HFF-Myc (cell line): ENCODE data around the gene DCAF15.

ENCODE experiments used
- DNase-seq: peaks from one replicate; pipeline ENCODE4 v3.0.0-alpha.2; 2011; ENCODE audit warnings: low read depth; ENCODE audit errors: extremely low read depth
- H3K4me3 ChIP-seq: replicated peaks from 2 replicates; pipeline ENCODE4 v1.5.1; 2011; ENCODE audit warnings: low read depth, mild to moderate bottlenecking, control low read depth, low read length
- TF ChIP-seq, protein P1 (sequence below): IDR thresholded peaks from 2 replicates; pipeline ENCODE4 v1.5.1; 2012; ENCODE audit warnings: mild to moderate bottlenecking, low read depth, low read length, control low read depth; ENCODE audit errors: missing control alignments

DCAF15 gene

DNA sequence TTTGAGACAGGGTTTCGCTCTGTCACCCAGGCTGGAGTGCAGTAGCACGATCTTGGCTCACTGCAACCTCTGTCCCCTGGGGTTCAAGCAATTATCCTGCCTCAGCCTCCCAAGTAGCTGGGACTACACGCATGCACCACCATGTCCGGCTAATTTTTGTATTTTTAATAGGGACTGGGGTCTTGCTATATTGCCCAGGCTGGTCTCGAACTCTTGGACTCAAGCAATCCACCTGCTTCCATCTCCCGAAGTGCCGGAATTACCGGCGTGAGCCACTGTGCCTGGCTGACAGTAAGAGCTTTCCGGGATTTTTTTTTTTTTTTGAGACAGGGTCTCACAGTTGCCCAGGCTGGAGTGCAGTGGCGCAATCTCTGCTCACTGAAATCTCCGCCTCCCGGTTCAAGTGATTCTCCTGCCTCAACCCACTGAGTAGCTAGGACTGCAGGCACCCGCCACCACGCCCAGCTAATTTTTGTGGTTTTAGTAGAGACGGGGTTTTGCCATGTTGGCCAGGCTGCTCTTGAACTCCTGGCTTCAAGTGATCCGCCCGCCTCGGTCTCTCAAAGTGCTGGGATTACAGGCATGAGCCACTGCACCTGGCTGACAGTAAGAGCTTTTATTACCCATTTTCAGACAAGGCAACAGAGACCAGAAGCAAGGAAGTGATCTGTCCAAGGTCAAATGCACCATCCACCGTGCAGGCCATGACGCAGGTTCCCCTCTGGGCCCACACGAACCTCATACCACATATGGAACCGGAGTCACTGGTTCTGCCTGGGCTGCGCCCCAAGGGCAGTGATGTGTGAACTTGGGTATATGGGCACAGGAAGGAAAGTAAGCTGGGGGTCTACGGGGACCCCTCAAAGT lies 32.8 kb downstream of the DCAF15 start:
- TF ChIP-seq, protein P1, sequence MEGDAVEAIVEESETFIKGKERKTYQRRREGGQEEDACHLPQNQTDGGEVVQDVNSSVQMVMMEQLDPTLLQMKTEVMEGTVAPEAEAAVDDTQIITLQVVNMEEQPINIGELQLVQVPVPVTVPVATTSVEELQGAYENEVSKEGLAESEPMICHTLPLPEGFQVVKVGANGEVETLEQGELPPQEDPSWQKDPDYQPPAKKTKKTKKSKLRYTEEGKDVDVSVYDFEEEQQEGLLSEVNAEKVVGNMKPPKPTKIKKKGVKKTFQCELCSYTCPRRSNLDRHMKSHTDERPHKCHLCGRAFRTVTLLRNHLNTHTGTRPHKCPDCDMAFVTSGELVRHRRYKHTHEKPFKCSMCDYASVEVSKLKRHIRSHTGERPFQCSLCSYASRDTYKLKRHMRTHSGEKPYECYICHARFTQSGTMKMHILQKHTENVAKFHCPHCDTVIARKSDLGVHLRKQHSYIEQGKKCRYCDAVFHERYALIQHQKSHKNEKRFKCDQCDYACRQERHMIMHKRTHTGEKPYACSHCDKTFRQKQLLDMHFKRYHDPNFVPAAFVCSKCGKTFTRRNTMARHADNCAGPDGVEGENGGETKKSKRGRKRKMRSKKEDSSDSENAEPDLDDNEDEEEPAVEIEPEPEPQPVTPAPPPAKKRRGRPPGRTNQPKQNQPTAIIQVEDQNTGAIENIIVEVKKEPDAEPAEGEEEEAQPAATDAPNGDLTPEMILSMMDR = no peak
- no peak overlapping the region for H3K4me3 ChIP-seq
- no peak for DNase-seq

DNA sequence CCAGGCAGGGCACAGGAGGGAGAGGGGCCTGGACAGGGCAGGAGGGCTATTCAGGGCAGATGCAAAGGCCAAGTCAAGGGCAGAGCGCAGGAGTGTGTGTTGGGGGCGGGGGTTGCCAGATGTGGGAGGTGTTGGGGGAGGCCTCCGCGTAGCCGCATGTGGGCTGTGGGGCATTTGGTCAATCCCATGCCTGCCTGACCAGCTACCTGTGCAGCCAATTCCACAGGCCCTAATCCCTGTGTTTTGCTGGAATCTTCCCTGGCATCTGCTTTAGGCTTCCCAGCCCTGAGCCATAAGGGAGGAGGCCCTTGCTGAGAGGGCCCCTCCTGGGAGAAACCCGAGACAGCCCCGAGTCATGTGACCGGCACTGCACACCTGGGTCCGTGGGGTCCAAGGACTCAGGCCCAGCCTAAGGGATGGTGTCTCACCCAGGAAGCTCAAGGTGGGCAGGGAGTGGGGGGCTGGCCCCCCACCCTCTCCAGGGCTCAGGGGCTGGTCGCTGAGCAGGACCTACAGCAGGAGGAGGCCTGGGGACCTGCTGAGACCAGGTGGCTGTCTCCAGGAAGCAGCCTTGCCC lies 33.5 kb downstream of the DCAF15 start:
- DNase-seq = no peak
- H3K4me3 ChIP-seq = no peak overlapping the region
- TF ChIP-seq, protein P1 = no peak

DNA sequence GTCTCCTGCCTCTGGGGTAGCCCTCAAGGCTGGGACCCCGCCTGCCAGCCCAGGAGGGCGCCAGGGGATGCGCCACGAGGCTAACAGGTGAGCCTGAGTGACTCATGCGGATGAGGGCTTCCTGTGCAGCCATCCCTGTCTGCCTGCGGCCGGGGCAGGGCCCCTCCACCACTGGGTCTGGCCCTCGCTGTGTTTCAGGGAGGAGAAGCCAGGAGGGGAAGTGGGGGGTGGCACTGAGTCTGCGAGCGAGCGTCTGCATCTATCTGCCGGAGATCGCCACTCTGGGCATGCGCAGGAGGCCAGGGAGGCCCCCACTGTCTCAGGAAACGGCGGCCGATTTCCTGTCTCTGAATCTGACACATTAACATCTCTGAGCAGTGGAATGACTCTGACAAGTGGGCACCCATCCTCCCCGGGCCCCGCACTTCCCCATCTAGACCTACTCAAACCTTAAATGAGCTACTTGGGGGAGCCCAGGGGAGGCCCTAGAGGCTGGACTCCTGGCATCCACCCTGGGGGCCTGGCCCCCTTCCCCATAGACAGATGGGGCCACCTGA lies 34.1 kb downstream of the DCAF15 start:
- TF ChIP-seq, protein P1 = no peak
- H3K4me3 ChIP-seq = no peak overlapping the region
- DNase-seq = peak; percentile 64

DNA sequence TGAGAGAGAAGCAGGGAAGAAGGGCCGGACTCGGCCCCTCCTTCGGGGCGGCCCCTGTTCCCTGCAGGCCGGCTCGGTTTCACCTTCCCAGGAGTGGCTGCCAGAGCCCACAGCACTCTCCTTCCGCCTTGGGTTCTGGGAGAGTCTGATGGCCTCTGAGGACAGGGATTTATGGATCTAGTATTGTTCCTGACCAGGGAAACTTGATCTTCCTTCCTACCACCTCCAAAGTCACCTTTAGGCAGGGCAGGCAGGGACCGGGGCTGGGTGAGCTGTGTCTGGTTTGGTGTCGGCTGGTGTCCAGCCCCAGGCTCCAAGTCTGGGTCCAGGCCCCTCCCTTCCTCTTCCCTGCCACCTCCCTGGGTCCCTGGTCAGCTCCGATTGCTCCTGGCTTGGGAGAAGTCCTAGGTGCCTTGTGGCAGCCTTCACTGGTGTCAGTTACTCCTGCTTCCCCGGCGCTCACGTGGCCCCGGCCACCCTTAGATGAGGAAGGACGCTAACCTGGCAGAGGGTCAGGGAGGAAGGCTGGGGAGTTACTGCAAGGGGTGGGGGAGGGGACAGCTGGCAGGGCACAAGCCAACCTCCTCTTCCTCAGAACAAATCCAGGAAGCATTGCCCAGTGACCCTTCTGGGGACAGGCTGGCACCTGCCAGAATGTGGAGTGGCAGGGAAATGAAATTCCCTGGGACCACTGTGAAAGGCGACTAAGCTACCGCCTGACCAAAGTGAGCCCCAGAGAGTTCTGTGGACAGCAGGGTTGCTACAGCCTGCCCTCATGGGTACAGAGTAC lies 35.0 kb downstream of the DCAF15 start:
- no peak for DNase-seq
- TF ChIP-seq, protein P1 = no peak
- H3K4me3 ChIP-seq = no peak overlapping the region

DNA sequence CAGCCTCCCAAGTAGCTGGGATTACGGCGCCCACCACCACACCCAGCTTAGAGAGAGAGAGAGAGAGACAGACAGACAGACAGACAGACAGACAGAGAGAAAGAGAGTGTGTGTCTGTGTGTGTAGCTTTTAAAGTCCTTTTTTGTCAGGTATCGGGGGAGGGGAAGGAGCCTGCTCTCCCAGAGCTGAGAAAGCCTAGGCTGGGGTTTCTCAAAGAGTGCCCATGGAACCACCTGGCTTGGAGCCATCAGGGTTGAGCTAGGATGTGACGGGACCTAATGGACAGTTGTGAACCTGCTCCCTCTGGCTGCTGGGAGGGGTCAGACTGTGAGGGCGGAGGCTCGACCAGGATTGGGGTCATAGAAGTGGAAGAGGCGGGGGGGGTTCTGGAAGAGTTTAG lies 37.2 kb downstream of the DCAF15 start:
- DNase-seq = no peak
- no peak overlapping the region for H3K4me3 ChIP-seq
- TF ChIP-seq, protein P1 = no peak

DNA sequence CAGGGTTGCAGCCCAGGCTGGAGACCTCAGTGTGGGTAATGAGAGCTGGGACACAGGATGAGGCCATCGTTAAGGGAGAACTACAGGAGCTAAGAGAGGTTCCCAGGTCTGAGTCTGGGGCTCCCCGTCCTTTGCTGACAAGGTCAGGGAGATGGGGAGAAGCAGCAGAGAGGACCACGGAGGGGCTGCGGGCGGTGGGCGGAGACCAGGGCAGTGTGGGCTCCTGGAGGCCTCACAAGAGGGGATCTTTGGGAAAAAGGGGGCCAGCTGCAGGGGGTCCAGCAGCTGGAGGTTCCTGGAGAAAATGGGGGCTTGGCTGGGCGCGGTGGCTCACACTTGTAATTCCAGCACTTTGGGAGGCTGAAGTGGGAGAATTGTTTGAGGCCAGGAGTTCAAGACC lies 37.8 kb downstream of the DCAF15 start:
- TF ChIP-seq, protein P1 = no peak
- H3K4me3 ChIP-seq = no peak overlapping the region
- no peak for DNase-seq
